OCI-LY7 (cell line): Measurements from ENCODE around the gene MAT1A. TPM values are rescaled to one million over a fixed set of nuclear protein-coding genes. Genes with fewer than 3 reads are reported as not detected.
"Not testable (repeated sequence)": the region's sequence is repeated elsewhere in the genome, so short reads cannot be mapped to it uniquely, and the experiment has no call there.

Experiments
- BruUV-seq: library from RNA; stranded (reverse); fragments of 400-500 nt; replicated peaks from 2 replicates; lab custom pipeline; 2021; lab: Mats Ljungman, UMichigan
- CTCF ChIA-PET: fragments of 300-600 bp; sonication (Branson Sonifier 250); formaldehyde crosslinking; loops from one replicate; lab custom pipeline; 2022; ENCODE audit warnings: antibody characterized with exemption; ENCODE audit not compliant: unreplicated experiment; lab: Charles Lee
- POLR2A ChIA-PET: fragments of 300-600 bp; sonication (Branson Sonifier 250); formaldehyde crosslinking; loops from one replicate; lab custom pipeline; 2022; ENCODE audit warnings: antibody characterized with exemption; lab: Charles Lee
- DNase-seq: peaks from one replicate; pipeline ENCODE4 v3.0.0-alpha.2; 2015; ENCODE audit warnings: low spot score
- H2AFZ ChIP-seq: fragments of 200-600 bp; sonication (generic), shearing (Covaris generic); 2 replicates; pipeline ENCODE4 v1.6.1; 2014; ENCODE audit warnings: mild to moderate bottlenecking, antibody characterized with exemption, low read length, moderate library complexity
- H3K27ac ChIP-seq: fragments of 200-600 bp; sonication (generic); 2 replicates; pipeline ENCODE4 v1.5.1; 2014; ENCODE audit warnings: mixed run types, low read depth, mild to moderate bottlenecking, moderate library complexity, low read length, inconsistent platforms; ENCODE audit not compliant: poor library complexity, severe bottlenecking
- H3K36me3 ChIP-seq: fragments of 200-600 bp; sonication (generic); 2 replicates; pipeline ENCODE4 v1.6.1; 2014; ENCODE audit warnings: mild to moderate bottlenecking, antibody characterized with exemption, low read length, moderate library complexity, mixed read lengths; ENCODE audit not compliant: insufficient read depth
- H3K4me1 ChIP-seq: fragments of 200-600 bp; sonication (generic); 2 replicates; pipeline ENCODE4 v1.5.1; 2014; ENCODE audit warnings: mild to moderate bottlenecking, low read length; ENCODE audit not compliant: insufficient read depth, poor library complexity, severe bottlenecking
- H3K4me2 ChIP-seq: fragments of 200-600 bp; sonication (generic); 2 replicates; pipeline ENCODE4 v1.6.1; 2014; ENCODE audit warnings: mild to moderate bottlenecking, low read length
- H3K4me3 ChIP-seq: fragments of 200-600 bp; sonication (generic); 2 replicates; pipeline ENCODE4 v1.5.1; 2014; ENCODE audit warnings: mild to moderate bottlenecking, low read depth, low read length; ENCODE audit not compliant: poor library complexity, severe bottlenecking
- H3K79me2 ChIP-seq: fragments of 200-600 bp; sonication (generic); 2 replicates; pipeline ENCODE4 v1.6.1; 2016; ENCODE audit warnings: low read depth, mild to moderate bottlenecking, low read length, moderate library complexity, mixed read lengths; ENCODE audit not compliant: insufficient read depth
- H3K9me2 ChIP-seq: fragments of 200-600 bp; sonication (generic); 2 replicates; pipeline ENCODE4 v1.6.1; 2016; ENCODE audit warnings: mild to moderate bottlenecking, low read length, mixed read lengths; ENCODE audit not compliant: insufficient read depth
- H3K9me3 ChIP-seq: fragments of 200-600 bp; sonication (generic); 2 replicates; pipeline ENCODE4 v1.6.1; 2014; ENCODE audit warnings: mild to moderate bottlenecking, mixed run types, low read length, mixed read lengths
- H4K20me1 ChIP-seq: fragments of 200-600 bp; sonication (generic); 2 replicates; pipeline ENCODE4 v1.6.1; 2014; ENCODE audit warnings: mild to moderate bottlenecking, antibody characterized with exemption, low read length, moderate library complexity, mixed read lengths; ENCODE audit not compliant: insufficient read depth
- intact Hi-C: fragments of 100-400 bp; cut with micrococcal nuclease; formaldehyde crosslinking; loops from one replicate; pipeline ENCODE4 v1.10.0; 2022; ENCODE audit not compliant: unreplicated experiment
- total RNA-seq, 2 experiments: library from RNA; depleted of rRNA in 1 of 2; stranded (reverse); fragments of >200 nt in 1 of 2; shearing (Covaris generic) in 1 of 2; gene quantifications; 2 replicates each; pipeline ENCODE4 v1.2.3, GENCODE V29; 2014 to 2022

Gene MAT1A
- total RNA-seq, 2 experiments from 2014 or later: not detected

DNA sequence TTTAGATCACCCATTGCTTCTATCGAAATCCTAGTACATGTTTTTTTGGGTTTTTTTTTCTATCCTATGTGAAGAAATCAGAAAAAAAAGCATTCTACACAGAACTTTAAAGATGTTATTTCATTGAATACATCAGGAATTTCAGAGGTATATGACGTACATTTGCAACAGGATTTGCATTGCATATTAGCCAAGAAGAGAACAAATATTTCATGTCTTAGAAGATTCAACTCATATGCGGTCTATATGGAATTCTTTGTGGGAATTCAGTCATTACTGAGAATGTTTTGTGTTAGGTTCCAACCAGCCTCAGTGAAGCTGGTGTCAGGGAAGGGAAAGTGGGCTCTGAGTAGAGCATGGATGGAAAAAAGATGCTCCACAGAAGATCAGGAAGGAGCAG is 45.1 kb downstream of the MAT1A start:
- DNase-seq, H4K20me1 ChIP-seq, H2AFZ ChIP-seq, H3K79me2 ChIP-seq, intact Hi-C loops, POLR2A ChIA-PET, H3K36me3 ChIP-seq, H3K4me3 ChIP-seq, H3K9me2 ChIP-seq, H3K4me2 ChIP-seq, CTCF ChIA-PET, H3K4me1 ChIP-seq, H3K9me3 ChIP-seq, H3K27ac ChIP-seq, BruUV-seq: not testable (repeated sequence)

DNA sequence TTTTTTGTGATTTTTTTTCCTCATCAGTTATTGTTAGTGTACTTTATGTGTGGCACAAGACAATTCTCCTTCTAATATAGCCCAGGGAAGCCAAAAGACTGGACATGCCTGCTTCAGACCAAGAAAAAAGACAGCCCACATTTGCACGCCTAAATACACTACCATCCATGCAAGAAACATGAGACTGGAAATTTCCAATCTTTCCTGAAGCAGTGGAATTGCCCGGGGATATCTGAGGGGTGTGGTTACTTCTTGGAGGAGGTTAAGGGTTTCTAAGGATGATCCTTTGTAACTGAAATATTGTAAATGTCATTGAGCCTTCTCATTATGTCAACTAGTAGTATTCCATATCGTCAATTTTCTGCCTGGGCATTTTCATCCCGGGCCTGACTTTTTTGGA is 47.1 kb downstream of the MAT1A start:
- BruUV-seq, intact Hi-C loops, H3K4me3 ChIP-seq, H3K36me3 ChIP-seq, H3K9me3 ChIP-seq, H4K20me1 ChIP-seq, H3K4me2 ChIP-seq, H3K79me2 ChIP-seq, CTCF ChIA-PET, H3K9me2 ChIP-seq, H3K27ac ChIP-seq, POLR2A ChIA-PET, DNase-seq, H2AFZ ChIP-seq, H3K4me1 ChIP-seq: not testable (repeated sequence)

GRCh38 chr10:80236457-80236856 is 53.0 kb downstream of the MAT1A start:
- H3K27ac ChIP-seq, H3K4me2 ChIP-seq, H3K4me1 ChIP-seq, H2AFZ ChIP-seq, H3K36me3 ChIP-seq, H3K79me2 ChIP-seq, H3K9me2 ChIP-seq, intact Hi-C loops, CTCF ChIA-PET, H4K20me1 ChIP-seq, DNase-seq, H3K4me3 ChIP-seq, H3K9me3 ChIP-seq, BruUV-seq, POLR2A ChIA-PET: not testable (repeated sequence)

DNA sequence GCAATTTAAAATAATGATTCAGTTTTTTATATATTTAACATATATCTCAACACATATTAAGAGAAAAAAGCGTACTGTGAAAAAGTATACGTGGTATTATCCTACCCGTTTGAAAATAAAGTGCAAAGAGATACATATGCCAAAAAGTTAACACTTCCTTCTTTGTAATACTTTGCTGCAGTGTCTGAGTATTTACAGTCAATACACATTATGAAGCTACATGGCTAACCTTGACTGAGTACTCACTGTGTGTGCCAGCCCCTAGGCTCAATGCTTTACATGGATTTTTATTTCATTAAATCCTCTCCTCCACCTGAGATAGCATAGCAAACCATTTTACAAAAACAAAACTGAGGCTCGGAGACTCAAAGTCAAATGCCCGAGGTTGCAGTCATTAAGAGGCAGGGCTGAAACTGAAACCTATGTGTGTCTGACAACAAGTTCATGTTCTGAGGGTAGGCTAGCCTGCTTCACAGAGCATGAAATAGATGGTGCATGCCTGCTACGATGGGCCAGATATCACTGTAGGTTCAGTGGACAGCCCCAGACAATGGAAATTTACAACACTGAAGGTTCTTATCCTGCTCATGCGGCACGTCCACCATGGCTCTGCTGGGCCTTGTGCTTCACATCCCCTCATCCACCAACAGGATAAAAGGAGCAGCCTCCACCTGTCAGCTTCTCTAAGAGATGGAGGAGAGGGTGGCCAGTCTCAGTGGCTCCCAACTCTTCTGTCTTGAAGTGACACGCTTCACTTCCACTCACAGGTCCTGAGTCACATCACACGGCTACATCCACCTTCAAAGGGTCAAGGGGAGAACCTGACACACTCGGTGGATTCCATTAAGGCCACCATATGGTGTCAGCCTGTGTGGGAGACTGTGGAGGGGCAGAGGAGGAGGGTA is 54.9 kb downstream of the MAT1A start:
- H3K4me1 ChIP-seq, H3K27ac ChIP-seq, H3K36me3 ChIP-seq, intact Hi-C loops, H2AFZ ChIP-seq, H4K20me1 ChIP-seq, H3K4me2 ChIP-seq, H3K9me3 ChIP-seq, BruUV-seq, H3K4me3 ChIP-seq, DNase-seq, POLR2A ChIA-PET, H3K79me2 ChIP-seq, CTCF ChIA-PET, H3K9me2 ChIP-seq: not testable (repeated sequence)

GRCh38 chr10:80233871-80234270 is 55.6 kb downstream of the MAT1A start:
- POLR2A ChIA-PET, H2AFZ ChIP-seq, H3K4me1 ChIP-seq, CTCF ChIA-PET, H3K4me2 ChIP-seq, BruUV-seq, H3K36me3 ChIP-seq, H4K20me1 ChIP-seq, H3K9me3 ChIP-seq, DNase-seq, H3K79me2 ChIP-seq, H3K9me2 ChIP-seq, H3K4me3 ChIP-seq, intact Hi-C loops, H3K27ac ChIP-seq: not testable (repeated sequence)

GRCh38 chr10:80226723-80227122 is 62.7 kb downstream of the MAT1A start:
- H4K20me1 ChIP-seq, H3K4me2 ChIP-seq, BruUV-seq, H3K27ac ChIP-seq, H2AFZ ChIP-seq, H3K4me3 ChIP-seq, H3K9me3 ChIP-seq, H3K4me1 ChIP-seq, H3K36me3 ChIP-seq, DNase-seq, H3K9me2 ChIP-seq, CTCF ChIA-PET, H3K79me2 ChIP-seq: not testable (repeated sequence)
- POLR2A ChIA-PET: interaction anchor here (0.6 kb wide), 1 partner anchor 40 kb away, joined by 5 read pairs; no protein-coding TSS in a partner anchor
- intact Hi-C loops: loop anchor here (10.0 kb wide), 1 partner anchor 172 kb away; no protein-coding TSS in a partner anchor
